ENCODE data around the gene CSTF2T. TPM values are rescaled to one million over a fixed set of nuclear protein-coding genes. Genes with fewer than 3 reads are reported as not detected.

CSTF2T gene
- total RNA-seq, 2 experiments from 2014 or later, result 36.9 to 39.3 TPM

DNA sequence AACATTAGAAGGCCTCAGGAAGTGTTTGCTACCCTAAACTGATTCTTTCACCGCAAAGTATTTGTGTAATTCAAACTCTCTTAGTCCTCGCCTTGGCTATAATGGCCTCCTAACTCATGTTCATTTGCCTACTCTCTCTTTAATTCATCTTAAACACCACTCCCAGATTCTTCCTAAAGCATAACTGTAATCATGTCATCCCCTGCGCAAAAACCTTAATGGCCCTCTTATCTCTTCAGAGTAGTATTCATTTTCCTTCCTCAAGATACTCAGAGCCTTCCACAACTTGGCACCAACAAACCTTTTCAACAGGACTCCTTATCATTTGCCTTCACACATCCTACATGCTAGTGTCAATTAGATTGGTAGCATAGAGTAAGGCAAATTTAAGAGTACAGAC is 42.9 kb downstream of the CSTF2T start:
- Mint-ChIP-seq H3K27ac (no peak overlapping the region), H3K9me3 (ENCODE audit: low read depth) (no peaks in the 10 kb centered on the region), H3K4me3 (no peak overlapping the region), H3K4me1 (no peaks in the 10 kb centered on the region), H3K36me3 (no peaks in the 10 kb centered on the region), H3K27me3 (peaks cover 17% of the 10 kb centered on the region)
- ATAC-seq (no peak), DNase-seq (no peak)
- CTCF ChIA-PET, result no interaction called here

DNA sequence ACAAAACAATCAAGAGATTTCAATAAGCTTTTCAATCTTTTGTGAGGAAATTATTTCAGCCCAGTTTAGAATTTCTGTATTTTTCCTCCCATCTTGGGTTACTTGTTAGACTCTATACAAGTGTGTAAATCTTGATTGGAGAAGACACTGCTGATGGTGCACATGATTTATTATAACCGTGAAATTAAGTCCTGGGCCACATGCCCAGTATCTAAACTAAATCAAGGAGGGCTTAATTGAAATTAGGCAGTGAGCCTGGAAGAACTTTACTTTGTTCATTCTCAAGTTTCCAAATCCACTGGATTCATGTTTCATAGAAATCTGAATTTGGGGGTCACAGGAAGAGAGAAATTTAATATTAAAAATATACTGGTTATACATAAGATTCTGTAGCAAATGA is 44.5 kb downstream of the CSTF2T start:
- Mint-ChIP-seq H3K36me3 (no peaks in the 10 kb centered on the region), H3K27ac (no peak overlapping the region), H3K4me1 (no peaks in the 10 kb centered on the region), H3K9me3 (ENCODE audit: low read depth) (no peaks in the 10 kb centered on the region), H3K4me3 (no peak overlapping the region), H3K27me3 (peaks cover 15% of the 10 kb centered on the region)
- DNase-seq, result no peak
- CTCF ChIA-PET, result no interaction called here
- ATAC-seq, result no peak

DNA sequence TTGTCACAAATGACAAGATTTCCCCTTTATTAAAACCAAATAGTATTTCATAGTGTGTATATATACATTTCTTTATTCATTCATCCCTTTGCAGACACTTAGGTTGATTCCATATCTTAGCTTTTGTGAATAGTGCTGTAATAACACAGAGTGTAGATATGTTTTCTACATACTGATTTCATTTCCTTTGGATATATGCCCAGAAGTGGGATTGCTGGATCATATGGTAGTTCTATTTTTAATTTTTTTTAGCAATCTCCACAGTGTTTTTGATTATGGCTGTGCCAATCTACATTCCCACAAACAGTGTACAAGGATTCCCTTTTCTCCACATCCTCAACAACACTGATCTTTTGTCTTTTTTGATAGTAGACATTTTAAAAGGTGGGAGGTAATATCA is 46.4 kb downstream of the CSTF2T start:
- CTCF ChIA-PET, result no interaction called here
- peaks cover 9% of the 10 kb centered on the region for H3K27me3 Mint-ChIP-seq
- H3K27ac Mint-ChIP-seq, result no peak overlapping the region
- no peaks in the 10 kb centered on the region for H3K36me3 Mint-ChIP-seq
- ATAC-seq (no peak), DNase-seq (no peak)
- H3K4me1 Mint-ChIP-seq, result no peaks in the 10 kb centered on the region
- H3K9me3 Mint-ChIP-seq (ENCODE audit: low read depth), result no peaks in the 10 kb centered on the region
- no peak overlapping the region for H3K4me3 Mint-ChIP-seq

GRCh38 chr10:51651063-51651462 is 48.3 kb downstream of the CSTF2T start:
- ATAC-seq, result no peak
- CTCF ChIA-PET, result no interaction called here
- no peaks in the 10 kb centered on the region for H3K36me3 Mint-ChIP-seq

GRCh38 chr10:51649064-51649463 is 50.3 kb downstream of the CSTF2T start:
- H3K9me3 Mint-ChIP-seq (ENCODE audit: low read depth), result no peaks in the 10 kb centered on the region
- H3K4me3 Mint-ChIP-seq, result no peak overlapping the region
- H3K4me1 Mint-ChIP-seq, result no peaks in the 10 kb centered on the region
- H3K27me3 Mint-ChIP-seq, result peaks cover 5% of the 10 kb centered on the region
- ATAC-seq (no peak), DNase-seq (no peak)
- CTCF ChIA-PET, result no interaction called here
- H3K27ac Mint-ChIP-seq, result no peak overlapping the region
- no peaks in the 10 kb centered on the region for H3K36me3 Mint-ChIP-seq

More at GRCh38 chr10:51651063-51651462, 48.3 kb downstream of the CSTF2T start:
- H3K27ac Mint-ChIP-seq, result no peak overlapping the region
- DNase-seq, result no peak
- H3K9me3 Mint-ChIP-seq (ENCODE audit: low read depth), result no peaks in the 10 kb centered on the region
- H3K4me3 Mint-ChIP-seq, result no peak overlapping the region
- peaks cover 7% of the 10 kb centered on the region for H3K27me3 Mint-ChIP-seq
- no peaks in the 10 kb centered on the region for H3K4me1 Mint-ChIP-seq
